ENCODE data around the gene BAZ1A.

BAZ1A gene

GRCh38 chr14:34875031-34875922 lies at the start of gene BAZ1A:
Gene BAZ1A, minus strand, starts transcription at chr14:34875360. Its CDS starts 756 bp downstream, at chr14:34874604.
- DNase-seq (ENCODE audit: low read depth): peak; percentile 52
- H3K4me3 ChIP-seq (ENCODE audit: low read depth, low read length): peak within 1 kb of the TSS; percentile 93
- no peak for TF ChIP-seq CTCF (IDR thresholded peaks at IDR 0.05; ENCODE audit: low read depth, low read length, missing control alignments)

GRCh38 chr14:34920339-34920738 lies 45.2 kb upstream of the BAZ1A start:
- H3K4me3 ChIP-seq (ENCODE audit: low read depth, low read length): no peak overlapping the region

GRCh38 chr14:34913619-34914018 lies 38.5 kb upstream of the BAZ1A start:
- no peak overlapping the region for H3K4me3 ChIP-seq (ENCODE audit: low read depth, low read length)
- TF ChIP-seq CTCF (IDR thresholded peaks at IDR 0.05; ENCODE audit: low read depth, low read length, missing control alignments): no peak
- no peak for DNase-seq (ENCODE audit: low read depth)

More at GRCh38 chr14:34920339-34920738, 45.2 kb upstream of the BAZ1A start:
- DNase-seq (ENCODE audit: low read depth): no peak
- TF ChIP-seq CTCF (IDR thresholded peaks at IDR 0.05; ENCODE audit: low read depth, low read length, missing control alignments): no peak

GRCh38 chr14:34912966-34913365 lies 37.8 kb upstream of the BAZ1A start:
- no peak overlapping the region; the same call in 1 of the 2 replicates for H3K4me3 ChIP-seq (ENCODE audit: low read depth, low read length)
- no peak for TF ChIP-seq CTCF (IDR thresholded peaks at IDR 0.05; ENCODE audit: low read depth, low read length, missing control alignments)
- no peak for DNase-seq (ENCODE audit: low read depth)

- no peak for DNase-seq (ENCODE audit: low read depth)
- TF ChIP-seq CTCF (IDR thresholded peaks at IDR 0.05; ENCODE audit: low read depth, low read length, missing control alignments): no peak
- H3K4me3 ChIP-seq (ENCODE audit: low read depth, low read length): no peak overlapping the region
Measured at GRCh38 chr14:34912182-34912581, 37.0 kb upstream of the BAZ1A start.

- no peak for DNase-seq (ENCODE audit: low read depth)
- H3K4me3 ChIP-seq (ENCODE audit: low read depth, low read length): no peak overlapping the region
- no peak for TF ChIP-seq CTCF (IDR thresholded peaks at IDR 0.05; ENCODE audit: low read depth, low read length, missing control alignments)
Measured at GRCh38 chr14:34911209-34912150, 36.3 kb upstream of the BAZ1A start.

All from GM12864 (cell line).